Activated CD4-positive, CD25-positive, alpha-beta regulatory T cell treated with anti-CD3 and anti-CD28 coated beads, Interleukin-2, amount 50 U/mL, for 72 hours (primary cell): Measurements from ENCODE around the gene FBXL15.

Experiments used
- DNase-seq: peaks from one replicate; pipeline ENCODE4 v3.0.0; 2021

The FBXL15 gene

GRCh38 chr10:102420714-102421506, at the start of gene FBXL15:
Gene FBXL15 (plus strand): TSS chr10:102420836. CDS start chr10:102421130, 294 bp downstream.
- DNase-seq: peak; percentile 91

- no peak for DNase-seq
These were observed 49.3 kb upstream of the FBXL15 start for GRCh38 chr10:102371295-102371694.

- DNase-seq: no peak
These were observed 45.4 kb upstream of the FBXL15 start for GRCh38 chr10:102375250-102375649.

GRCh38 chr10:102375867-102376266, 44.8 kb upstream of the FBXL15 start:
- no peak for DNase-seq

- DNase-seq: no peak
These were observed 43.7 kb upstream of the FBXL15 start for GRCh38 chr10:102376901-102377300.

- no peak for DNase-seq
These were observed 41.3 kb upstream of the FBXL15 start for GRCh38 chr10:102379383-102379782.

GRCh38 chr10:102381983-102382382, 38.7 kb upstream of the FBXL15 start:
- DNase-seq: no peak

- DNase-seq: no peak
These were observed 37.8 kb upstream of the FBXL15 start for GRCh38 chr10:102382871-102383270.

- no peak for DNase-seq
These were observed 36.6 kb upstream of the FBXL15 start for GRCh38 chr10:102384053-102384452.

- no peak for DNase-seq
These were observed 35.8 kb upstream of the FBXL15 start for GRCh38 chr10:102384606-102385429.

- DNase-seq: no peak
These were observed 30.7 kb upstream of the FBXL15 start for GRCh38 chr10:102389894-102390293.

GRCh38 chr10:102392306-102392705, 28.3 kb upstream of the FBXL15 start:
- DNase-seq: no peak

- no peak for DNase-seq
These were observed 27.1 kb upstream of the FBXL15 start for GRCh38 chr10:102393411-102394078.

- peak; percentile 98 for DNase-seq
These were observed 26.4 kb upstream of the FBXL15 start for GRCh38 chr10:102394079-102394800.

GRCh38 chr10:102394801-102395399, 25.7 kb upstream of the FBXL15 start:
- DNase-seq: peak; percentile 54

GRCh38 chr10:102395400-102396316, 25.0 kb upstream of the FBXL15 start, which contains the start of gene NFKB2:
Gene NFKB2 (plus strand): TSS chr10:102395705. CDS start chr10:102395960, 255 bp downstream.
- DNase-seq: peak; percentile 92

GRCh38 chr10:102396317-102396650, 24.4 kb upstream of the FBXL15 start:
- DNase-seq: no peak

- no peak for DNase-seq
These were observed 23.9 kb upstream of the FBXL15 start for GRCh38 chr10:102396730-102397151.

- no peak for DNase-seq
These were observed 23.1 kb upstream of the FBXL15 start for GRCh38 chr10:102397222-102398171.
